GM19468 (cell line): ENCODE results near the gene ADAD2.

Source experiments
- ATAC-seq: cut with Tn5 transposase; IDR thresholded peaks from one replicate; pipeline ENCODE4 v1.9.1; 2021; ENCODE audit warnings: mild to moderate bottlenecking, moderate library complexity, moderate number of reproducible peaks; ENCODE audit not compliant: unreplicated experiment; ENCODE audit errors: extremely low read depth

The ADAD2 gene

DNA sequence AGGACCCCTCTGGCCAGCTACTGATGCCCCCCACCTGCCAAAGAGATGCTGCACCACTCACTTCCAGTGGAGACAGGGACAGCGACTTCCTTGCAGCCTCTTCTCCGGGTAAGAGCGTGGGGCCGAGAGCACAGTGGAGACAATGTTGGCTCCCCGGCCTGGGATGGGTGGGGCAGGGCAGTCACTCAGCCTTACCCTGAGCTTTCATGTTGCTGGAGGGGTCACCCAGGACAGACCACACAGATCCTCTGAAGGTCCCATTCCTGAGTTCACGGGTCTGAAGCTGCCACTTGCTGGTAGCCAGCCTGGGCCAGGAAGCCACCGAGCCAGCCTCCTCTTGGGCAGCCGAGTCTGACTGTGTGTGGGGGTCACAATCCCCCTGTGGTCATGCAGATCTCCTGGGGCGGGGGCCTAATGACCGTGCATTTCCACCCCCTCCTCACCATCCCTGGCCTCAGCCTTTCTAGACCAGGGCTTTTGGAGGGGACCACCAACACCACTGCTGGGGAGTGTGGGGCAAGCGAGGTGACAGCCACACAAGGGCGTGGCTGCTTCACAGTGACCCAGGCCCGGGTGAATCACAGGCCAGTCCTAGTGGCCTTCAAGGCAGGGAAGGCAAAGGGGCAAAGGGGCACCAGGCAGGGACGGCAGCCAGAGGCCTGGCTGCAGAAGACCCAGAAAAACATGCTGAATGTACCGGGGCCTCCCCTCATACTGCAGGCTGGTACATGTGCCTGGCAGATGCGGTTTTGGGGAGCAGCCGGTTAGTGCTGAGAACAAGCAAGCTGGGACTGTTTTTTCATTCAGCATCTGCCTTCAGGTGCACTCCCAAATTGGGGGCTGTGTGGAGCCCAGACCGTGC, 14.5 kb upstream of the ADAD2 start:
- ATAC-seq: no peak

DNA sequence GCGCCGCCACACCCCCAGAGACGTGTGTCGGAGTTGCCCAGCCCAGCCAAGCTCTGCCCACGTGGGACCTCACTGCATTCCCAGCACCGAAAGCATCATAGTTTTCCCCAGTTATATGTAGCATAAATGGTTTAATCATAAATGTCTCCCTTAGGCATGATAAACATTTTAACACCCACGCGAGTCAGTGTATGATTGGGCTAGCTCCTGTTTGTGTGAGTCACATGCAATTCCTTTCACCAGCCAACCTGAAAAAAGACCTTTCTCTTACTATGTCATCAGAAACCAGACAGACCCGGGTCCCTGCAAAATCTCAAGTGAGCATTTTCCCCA, 13.2 kb upstream of the ADAD2 start:
- ATAC-seq: no peak

DNA sequence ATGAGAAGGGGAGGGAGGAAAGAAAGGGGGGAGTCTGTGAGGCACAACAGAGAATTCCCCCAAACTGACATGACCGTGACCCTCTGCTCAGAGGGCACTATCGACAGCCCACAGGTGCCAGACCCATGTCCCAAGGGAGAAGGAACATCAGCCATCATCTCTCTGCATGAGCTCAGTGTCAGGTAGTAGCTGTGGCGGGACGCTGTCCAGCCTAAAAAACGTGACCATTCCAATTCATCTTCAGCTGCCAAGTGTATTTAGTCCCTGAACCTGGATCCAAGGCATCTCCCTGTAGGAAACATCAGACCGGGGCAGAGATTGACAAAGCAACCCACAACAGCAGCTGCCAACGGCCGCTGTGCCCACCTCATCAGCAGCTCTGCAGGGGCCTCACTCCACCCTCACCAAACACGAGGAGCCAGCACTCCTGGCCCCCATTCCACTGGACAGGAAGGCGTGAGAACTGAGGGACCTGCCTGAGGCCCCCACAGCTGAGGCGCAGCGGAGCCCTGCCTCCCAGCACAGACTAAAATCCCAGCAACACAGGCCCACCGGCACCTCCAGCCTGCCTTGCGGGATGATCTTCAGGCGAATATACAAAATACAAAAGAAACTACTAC, 12.7 kb upstream of the ADAD2 start:
- ATAC-seq: no peak

DNA sequence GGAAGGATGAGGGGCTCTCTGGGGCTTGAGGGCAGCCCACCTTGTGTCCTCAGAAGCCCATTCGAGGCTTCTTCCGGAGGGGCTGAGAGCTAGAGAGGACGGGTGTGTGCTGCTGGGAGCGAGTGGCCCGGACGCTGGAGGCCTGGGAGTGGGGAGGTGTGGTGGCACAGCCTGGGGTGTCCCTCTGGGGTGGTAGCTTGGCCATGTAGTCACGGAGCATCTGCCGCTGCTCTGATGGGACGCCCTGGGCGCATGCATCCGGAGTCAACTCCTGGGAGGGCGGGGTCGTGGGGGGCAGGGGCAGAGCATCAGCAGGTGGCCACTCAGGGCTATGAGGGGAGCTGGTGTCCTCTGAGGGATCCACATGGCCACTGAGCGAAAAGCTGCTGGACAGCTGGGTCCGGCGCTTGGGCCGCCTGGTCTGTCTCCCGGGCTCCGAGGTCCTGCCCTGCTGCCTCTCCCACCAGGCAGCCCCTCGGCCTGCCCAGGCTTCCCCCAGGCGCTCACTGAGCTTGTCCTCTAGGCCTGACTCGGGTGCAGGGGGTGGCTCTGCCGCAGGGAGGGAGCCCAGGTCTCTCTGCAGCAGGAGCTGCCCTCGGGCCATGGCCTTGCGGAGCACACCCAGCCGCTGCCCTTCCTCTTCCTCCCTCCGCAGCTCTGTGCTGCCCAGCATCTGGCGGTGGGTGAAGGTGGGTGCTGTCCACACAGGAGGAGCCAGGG, 11.9 kb upstream of the ADAD2 start:
- ATAC-seq: no peak

DNA sequence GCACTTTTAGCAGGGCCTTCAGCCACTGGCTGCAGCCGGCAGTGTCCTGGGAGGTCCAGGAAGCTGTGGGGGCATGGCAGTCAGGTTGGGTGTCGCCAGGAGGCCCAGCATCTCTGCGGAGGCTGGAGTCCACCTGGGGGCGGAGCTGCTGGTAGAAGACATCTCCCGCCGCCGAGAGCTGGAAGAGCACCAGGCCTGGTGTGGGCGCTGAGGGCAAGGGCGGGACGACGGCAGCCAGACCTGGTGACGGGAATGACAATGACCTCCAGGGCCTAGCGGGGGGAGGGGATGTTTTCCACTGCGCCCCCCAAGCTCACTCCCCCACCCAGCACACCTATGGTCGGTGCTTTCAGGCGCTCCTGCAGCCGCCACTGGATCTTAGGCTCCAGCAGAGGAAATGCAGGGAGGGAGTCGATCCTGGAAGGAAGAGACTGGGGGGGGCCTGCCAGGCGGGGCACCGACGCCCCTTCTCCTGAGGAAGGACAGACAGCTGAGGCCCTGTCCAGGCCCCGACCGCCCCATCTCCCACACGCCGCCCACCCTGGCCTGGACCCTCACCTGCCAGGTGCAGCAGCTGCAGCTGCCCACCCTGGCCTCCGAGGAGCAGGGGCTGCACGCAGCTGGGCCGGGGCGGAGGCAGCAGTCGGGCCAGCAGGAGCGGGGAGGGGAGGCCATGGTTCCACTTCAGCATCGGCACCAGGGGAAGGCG, 11.2 kb upstream of the ADAD2 start:
- no peak for ATAC-seq

DNA sequence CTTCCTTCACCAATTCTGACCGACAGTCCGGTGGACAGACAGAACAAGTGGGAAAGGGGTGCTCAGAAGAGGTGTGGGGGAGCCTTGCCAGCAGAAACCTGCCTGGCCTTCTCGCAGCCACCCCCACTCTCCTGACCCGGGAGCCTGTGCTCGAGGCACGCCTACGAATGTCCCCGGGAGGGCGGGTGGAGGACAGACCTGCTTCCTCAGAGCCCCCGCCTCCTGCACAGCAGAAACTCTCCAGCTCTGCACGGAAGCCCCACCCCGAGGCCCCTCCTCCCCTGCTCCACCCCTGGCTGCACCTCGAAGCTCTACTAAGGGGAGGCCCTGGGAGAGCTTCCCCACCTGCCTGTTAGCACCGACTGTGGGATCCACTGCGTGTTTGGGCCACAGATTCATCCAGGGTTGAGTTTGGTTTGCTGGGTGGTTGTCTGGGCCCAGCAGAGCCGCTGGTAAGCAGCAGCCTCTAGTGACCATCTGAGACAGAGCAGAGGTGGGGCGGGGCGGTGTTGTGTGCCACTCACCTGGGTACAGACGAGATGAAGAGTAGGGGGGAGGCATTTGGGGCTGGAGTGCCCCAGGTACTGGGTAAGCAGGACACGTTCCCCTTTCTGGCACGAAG, 10.3 kb upstream of the ADAD2 start:
- no peak for ATAC-seq

DNA sequence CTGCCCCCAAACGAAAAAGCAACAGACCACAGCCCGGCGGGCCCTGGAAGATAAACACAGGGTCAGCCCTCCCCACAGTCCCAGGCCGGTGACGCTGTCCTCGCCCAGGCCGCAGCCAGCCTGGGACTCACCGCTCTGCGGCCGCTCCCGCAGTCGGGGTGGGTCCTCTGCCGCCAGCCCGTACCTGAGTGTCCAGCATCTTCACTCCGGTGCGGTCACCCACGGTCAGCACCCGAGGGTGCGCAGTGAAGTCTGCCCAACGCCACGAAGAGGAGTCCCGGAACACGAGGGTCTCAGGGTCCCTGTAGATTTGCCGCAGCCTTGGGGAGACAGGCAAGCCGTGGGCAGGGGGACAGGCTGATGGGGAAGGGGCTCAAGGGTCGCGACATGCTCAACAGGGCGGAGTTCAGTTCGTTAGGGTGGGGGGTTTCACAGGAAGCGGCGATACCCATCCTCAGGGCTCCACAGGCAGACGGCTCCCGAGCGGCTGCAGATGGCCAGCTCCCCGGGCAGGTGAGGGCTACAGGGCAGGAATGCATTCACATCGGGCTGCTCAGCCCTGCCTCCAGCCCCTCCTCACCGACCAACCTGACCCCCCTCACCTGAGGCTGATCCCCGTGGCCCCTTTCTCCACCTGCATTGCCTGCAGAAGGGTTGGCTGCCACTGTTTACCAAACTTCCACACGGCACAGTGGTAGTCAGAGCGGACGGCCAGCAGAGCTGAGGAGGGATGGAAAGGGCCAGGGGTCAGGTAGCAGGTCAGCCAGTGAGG, 9.6 kb upstream of the ADAD2 start:
- no peak for ATAC-seq

DNA sequence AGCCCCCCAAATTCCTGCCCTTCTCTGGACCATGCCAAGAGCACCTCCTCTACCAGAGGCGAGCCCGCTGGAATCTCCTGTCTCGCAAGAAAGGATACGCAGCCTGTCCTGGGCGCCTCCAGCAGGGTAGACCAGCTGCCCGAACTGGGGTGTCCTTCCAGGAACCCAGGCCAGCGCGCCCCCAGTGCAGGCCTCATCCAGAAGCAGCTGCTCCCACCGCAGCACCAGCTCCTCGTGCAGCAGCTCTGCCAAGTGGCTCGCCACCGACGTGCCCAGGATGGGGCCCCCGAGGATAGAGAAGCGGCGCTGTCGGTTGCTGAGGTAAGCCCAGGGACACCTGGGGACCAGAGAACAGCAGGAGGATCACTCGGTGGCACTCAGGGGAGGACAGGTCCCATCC, 8.9 kb upstream of the ADAD2 start:
- no peak for ATAC-seq

DNA sequence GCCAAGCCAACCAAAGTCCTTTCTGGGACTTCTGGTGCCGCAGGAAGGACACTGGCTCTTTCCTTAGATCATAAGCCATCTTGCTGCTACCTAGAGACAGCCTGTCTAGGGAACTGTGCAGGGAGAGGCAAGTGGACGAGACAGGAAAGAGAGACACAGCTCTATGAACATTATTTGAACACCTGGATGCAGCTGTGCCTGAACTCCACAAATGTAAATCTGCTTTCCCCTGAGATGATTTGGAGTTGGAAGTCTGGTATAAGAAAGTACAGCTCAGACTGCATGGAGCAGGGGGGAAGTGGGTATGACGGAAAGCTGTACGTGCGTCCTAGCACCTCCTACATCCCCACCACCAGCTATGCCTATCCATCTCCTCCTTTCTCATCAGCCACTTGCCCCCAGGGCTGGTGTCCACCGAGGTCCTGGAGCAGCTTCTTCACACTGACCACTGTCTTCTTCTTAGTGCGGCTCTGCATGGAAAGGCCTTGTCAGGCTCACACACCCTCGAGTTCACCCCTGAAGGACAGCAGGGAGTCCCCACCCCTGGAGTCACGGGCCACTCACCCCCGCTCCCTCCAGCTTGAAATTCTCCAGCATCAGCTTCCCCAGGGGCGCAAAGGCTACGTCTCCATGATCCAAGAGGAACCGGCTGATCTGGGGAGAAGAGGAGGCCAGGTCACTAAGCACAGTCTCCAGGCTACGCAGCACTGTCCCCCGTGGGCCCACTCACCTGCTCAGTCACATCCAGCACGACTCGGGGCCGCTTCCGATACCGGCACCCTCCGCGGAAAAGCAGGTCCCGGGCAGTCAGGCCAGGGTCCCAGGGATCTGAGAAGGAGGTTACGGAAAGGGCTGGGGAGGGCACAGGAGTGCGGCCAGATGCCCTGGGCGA, 8.0 kb upstream of the ADAD2 start:
- ATAC-seq: no peak

DNA sequence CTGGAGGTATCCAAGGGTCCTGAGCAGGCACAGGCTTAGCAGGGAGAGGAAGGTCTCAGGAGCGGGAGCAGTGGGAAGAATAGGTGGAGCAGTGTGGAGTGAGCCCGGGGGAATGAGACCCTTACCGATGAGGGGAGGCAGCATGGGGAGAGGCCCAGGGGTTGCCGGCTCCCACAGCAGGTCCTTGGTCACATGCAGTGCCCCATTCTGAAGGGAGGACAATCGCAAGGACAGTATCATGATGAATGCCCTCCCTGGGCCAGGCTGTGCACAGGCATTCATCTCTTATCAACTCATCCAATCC, 7.4 kb upstream of the ADAD2 start:
- no peak for ATAC-seq

DNA sequence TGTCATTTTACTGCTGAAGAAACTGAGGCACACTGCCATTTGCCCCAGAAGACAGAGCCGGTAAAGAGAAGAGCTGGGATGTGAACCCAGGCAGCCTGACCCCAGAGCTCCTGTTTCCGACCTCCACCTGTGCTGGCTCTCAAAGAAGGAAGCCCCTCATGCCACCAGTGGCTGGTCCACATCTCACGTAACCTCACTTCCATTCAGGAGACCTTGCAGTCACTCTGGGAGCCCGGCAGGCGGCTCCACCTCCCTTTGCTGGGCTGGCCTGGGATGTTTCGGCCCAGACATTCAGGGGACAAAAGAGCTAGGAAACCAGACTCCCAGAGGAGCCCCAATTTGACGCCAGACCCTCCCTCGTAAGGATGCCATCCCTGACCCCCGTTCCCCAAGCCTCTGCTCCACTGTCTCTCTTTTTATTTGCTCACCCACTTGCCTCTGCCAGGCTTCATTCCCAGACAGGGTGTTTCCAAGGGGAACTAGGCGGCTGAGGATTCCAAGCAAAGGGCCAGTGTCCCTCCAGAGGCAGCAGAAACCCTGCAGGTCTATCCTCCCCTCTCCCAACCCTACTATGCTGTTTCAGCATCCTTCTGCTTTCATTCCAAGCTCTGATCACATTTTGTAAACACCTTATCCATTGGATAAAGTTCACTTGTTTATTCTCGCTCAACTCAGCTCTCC, 6.9 kb upstream of the ADAD2 start:
- ATAC-seq: no peak

DNA sequence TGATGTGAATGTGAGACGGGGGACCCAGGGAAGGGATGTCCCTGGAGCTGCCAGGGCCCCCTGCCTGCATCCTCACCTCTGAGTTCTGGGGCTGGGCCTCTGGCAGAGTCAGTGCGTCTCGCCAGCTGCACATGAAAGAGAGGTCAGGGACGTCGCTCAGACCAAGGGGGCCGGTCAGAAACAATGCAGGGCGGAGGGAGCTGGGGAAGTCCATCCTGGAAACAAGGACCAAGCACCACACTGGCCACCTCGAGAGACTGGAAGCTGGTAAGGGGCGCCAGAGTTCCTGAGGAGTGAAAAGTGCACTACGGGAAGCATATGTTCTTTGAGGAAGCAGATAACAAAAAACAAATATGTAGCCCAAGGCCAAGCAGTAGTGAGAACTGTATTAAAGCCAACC, 6.2 kb upstream of the ADAD2 start:
- no peak for ATAC-seq

DNA sequence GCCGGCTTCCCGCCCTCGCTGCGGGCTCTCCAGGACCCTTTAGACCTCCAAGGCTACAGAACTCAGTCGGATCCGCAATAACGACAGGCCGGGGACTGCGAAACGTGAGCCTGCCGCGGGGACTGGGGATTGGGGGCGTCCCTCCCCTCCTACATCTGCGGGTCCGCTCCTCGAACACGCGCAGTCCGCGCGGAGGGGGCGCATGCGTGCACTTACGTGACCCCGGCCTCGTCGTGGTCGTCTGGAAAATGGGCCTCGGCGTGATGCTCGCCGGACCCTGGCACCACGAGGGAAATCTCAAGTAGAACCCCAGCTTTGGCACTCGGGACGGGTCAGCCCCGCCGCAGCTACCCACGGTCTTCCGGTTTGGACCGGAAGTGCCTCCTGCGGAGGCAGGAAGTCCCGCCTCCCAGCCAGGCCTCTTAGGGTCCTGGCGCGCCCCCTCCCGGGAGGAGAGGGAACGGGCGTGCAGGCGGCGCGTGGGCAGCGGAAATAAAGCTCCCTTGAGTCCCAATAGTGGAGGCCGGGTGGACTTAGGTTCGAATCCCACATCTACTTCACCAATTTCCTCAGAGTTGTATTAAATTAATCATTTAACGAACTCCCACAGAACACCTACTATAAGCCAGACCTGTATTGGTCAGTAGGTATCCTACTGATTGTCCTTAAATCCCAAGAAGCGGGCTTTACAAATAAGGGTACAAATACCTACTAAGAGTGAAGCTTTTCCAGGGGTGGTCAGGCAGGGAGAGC, 4.1 kb upstream of the ADAD2 start, which contains the start of gene TAF1C:
TSS of gene TAF1C (minus strand) at position 373 of the 753 bp plus-strand sequence. CDS start 2,069 bp downstream, outside the sequence.
- ATAC-seq: peak; percentile 89

DNA sequence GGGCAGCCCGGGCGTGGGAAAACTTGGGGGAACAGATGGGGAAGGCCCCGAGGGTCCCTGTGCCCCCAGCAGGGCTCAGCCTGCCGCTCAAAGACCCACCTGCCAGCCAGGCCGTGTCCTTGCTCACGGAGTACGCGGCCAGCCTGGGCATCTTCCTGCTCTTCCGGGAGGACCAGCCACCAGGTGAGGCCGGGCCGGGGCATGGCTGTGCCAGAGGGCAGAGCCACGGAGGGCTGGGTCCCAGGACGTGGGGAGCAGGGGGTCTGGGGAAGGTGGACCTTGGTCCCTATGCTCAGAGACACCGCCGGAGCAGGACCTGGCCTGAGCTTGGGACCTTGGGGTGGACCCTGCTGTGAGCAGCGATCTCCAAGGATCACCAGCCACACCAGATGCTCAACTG, 509 bp downstream of the ADAD2 start:
- ATAC-seq: no peak

DNA sequence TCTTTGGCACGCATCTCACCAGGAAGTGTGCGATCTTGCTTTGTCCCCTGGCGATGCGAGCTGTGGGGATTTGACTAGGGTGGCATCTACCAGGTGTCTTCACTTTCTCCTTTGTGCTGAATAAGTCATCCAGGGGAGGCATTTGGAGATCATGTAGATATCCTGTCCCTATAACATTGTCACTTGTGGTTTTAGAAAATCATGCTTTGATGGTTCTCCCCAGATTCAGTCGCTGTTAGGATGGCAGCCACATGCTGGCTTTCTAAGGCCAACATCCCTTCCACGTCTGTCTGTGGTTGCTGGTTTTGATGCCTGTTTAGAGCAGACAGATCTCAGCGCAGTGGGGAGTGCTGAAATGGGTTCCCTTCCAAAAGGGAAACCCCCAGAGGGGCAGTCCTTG, 2.5 kb downstream of the ADAD2 start:
- no peak for ATAC-seq

DNA sequence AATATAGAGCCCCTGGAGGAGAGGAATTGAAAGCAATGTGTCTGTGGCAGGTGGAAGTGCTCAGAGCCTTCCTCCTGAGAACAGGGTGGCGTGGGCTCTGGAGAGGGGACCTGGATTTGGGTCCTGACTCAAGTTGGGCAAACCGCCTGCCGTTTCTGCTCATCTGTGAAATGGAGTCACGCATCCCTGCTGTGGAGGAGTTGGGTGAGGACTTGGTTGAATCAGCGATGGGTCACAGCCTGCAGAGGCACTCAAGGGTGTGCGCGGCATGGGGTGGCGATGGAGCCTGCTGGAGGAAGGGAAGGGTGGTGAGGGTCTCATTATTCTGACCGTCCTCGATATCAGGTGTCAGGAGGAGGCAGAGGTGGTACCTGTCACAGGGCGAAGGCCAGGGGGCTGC, 3.1 kb downstream of the ADAD2 start:
- no peak for ATAC-seq

DNA sequence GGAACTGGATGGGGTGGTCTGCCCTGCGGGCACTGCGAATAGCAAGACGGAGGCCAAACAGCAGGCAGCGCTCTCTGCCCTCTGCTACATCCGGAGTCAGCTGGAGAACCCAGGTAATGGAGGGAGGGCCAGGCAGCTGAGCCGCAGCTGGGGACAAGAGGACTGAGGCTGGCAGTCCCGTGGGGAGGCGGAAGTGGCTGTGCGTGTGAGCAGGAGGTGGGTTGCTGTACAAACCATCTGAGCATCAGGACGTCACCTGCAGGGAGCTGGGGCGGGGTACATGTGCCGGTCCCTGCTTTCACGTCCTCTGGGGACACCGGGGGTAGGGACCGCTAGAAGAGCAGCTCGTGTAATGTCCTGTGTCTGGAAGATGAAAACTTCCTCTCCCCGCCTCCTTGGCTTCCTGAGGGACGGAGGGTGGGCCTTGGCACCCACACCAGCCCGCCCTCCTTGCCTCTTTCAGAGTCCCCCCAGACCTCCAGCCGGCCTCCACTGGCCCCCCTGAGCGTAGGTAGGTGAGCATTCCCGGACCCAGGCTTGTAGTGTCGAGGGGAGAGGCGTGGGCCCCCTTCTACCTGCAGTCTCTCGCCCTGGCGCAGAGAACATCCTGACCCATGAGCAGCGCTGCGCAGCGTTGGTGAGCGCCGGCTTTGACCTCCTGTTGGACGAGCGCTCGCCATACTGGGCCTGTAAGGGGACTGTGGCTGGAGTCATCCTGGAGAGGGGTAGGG, 3.7 kb downstream of the ADAD2 start:
- ATAC-seq: no peak
